HCT116 (cell line): ENCODE results near the gene FCRLB. TPM values are rescaled to one million over a fixed set of nuclear protein-coding genes. Genes with fewer than 3 reads are reported as not detected.
A peak's percentile ranks its signal among the peaks of the same experiment; 100 is the strongest.

Experiments used
- ATAC-seq: fragments of 200-7000 bp; cut with Tn5 transposase; 2 replicates; pipeline ENCODE4 v1.9.1; 2020; ENCODE audit warnings: mild to moderate bottlenecking, moderate library complexity
- BruUV-seq: library from RNA; stranded (reverse); fragments of 400-500 nt; replicated peaks from 2 replicates; lab custom pipeline; 2021; lab: Mats Ljungman, UMichigan
- CTCF ChIA-PET: fragments of 300-600 bp; sonication (Branson Sonifier 250); formaldehyde crosslinking; loops from one replicate; lab custom pipeline; 2021; ENCODE audit warnings: antibody characterized with exemption; lab: Charles Lee
- POLR2A ChIA-PET: fragments of 300-600, 350-600 bp; sonication (Branson Sonifier 250); formaldehyde crosslinking; loops from one replicate; lab custom pipeline; 2021; ENCODE audit warnings: antibody characterized with exemption; lab: Charles Lee
- RAD21 ChIA-PET, 2 experiments: fragments of 300-600 bp; sonication (Branson Sonifier 250); formaldehyde crosslinking; loops; one replicate each; lab custom pipeline; 2023; ENCODE audit warnings: low total read pairs in 2 of 2; ENCODE audit not compliant: uncharacterized antibody in 2 of 2, unreplicated experiment in 2 of 2, low non-redundant PET in 1 of 2; lab: Charles Lee
- DNase-seq: peaks from one replicate; pipeline ENCODE4 v3.0.0-alpha.2; 2010; ENCODE audit warnings: low read depth, low spot score
- H2AFZ ChIP-seq: fragments of 200-600 bp; shearing (Covaris generic), sonication (generic); 2 replicates; pipeline ENCODE4 v1.6.1; 2017; ENCODE audit warnings: low read depth, mixed run types, mixed read lengths, antibody characterized with exemption, low read length; ENCODE audit not compliant: poor library complexity, severe bottlenecking
- H3K27ac ChIP-seq: 2 replicates; pipeline ENCODE4 v1.5.1; 2012; ENCODE audit warnings: low read depth, low read length
- H3K27me3 ChIP-seq: fragments of 200-600 bp; sonication (generic); 2 replicates; pipeline ENCODE4 v1.6.1; 2016; ENCODE audit warnings: mixed run types, low read length, mixed read lengths; ENCODE audit not compliant: insufficient read depth
- H3K36me3 ChIP-seq, 2 experiments: fragments of 200-500 bp in 1 of 2; fragments of 200-600 bp in 1 of 2; sonication (Bioruptor generic) in 1 of 2; sonication (generic) in 1 of 2; 2 replicates each; pipeline versions ENCODE4 v1.5.1 to v1.6.1; 2014 to 2016; ENCODE audit warnings: low read length in 2 of 2, inconsistent platforms in 1 of 2, mixed read lengths in 1 of 2, mixed run types in 1 of 2; ENCODE audit not compliant: insufficient read depth in 2 of 2, control insufficient read depth in 1 of 2
- H3K4me1 ChIP-seq, 2 experiments: fragments of 200-600 bp in 1 of 2; sonication (generic) in 1 of 2; 2 replicates each; pipeline versions ENCODE4 v1.5.1 to v1.6.1; 2012 to 2017; ENCODE audit warnings: low read length in 2 of 2, inconsistent platforms in 1 of 2, mild to moderate bottlenecking in 1 of 2, mixed read lengths in 1 of 2, mixed run types in 1 of 2, moderate library complexity in 1 of 2; ENCODE audit not compliant: insufficient read depth in 2 of 2, control insufficient read depth in 1 of 2
- H3K4me2 ChIP-seq: fragments of 200-600 bp; sonication (generic); 2 replicates; pipeline ENCODE4 v1.6.1; 2017; ENCODE audit warnings: mixed run types, low read length, mixed read lengths
- H3K4me3 ChIP-seq, 2 experiments: fragments of 200-600 bp in 1 of 2; sonication (generic) in 1 of 2; replicated peaks in 1 of 2; 2 replicates each; pipeline ENCODE4 v1.5.1; 2011 to 2016; ENCODE audit warnings: low read length in 2 of 2, control low read depth in 1 of 2, low read depth in 1 of 2, mild to moderate bottlenecking in 1 of 2, mixed read lengths in 1 of 2, mixed run types in 1 of 2
- H3K79me2 ChIP-seq: fragments of 200-600 bp; sonication (generic); 2 replicates; pipeline ENCODE4 v1.6.1; 2017; ENCODE audit warnings: mild to moderate bottlenecking, mixed run types, low read length, moderate library complexity, mixed read lengths; ENCODE audit not compliant: insufficient read depth
- H3K9ac ChIP-seq: fragments of 200-600 bp; sonication (generic); 2 replicates; pipeline ENCODE4 v1.6.1; 2016; ENCODE audit warnings: low read length, mixed read lengths
- H3K9me2 ChIP-seq: fragments of 200-600 bp; sonication (generic), shearing (Covaris generic); 2 replicates; pipeline ENCODE4 v1.6.1; 2017; ENCODE audit warnings: mixed run types, mild to moderate bottlenecking, moderate library complexity; ENCODE audit not compliant: insufficient read depth
- H3K9me3 ChIP-seq, 2 experiments: fragments of 200-500 bp in 1 of 2; fragments of 200-600 bp in 1 of 2; sonication (Bioruptor generic) in 1 of 2; sonication (generic) in 1 of 2; 2 replicates each; pipeline ENCODE4 v1.6.1; 2014 to 2017; ENCODE audit warnings: low read length in 2 of 2, mixed read lengths in 2 of 2, inconsistent platforms in 1 of 2, low read depth in 1 of 2, mild to moderate bottlenecking in 1 of 2, mixed run types in 1 of 2, moderate library complexity in 1 of 2; ENCODE audit not compliant: control insufficient read depth in 1 of 2, insufficient read depth in 1 of 2
- H4K20me1 ChIP-seq: fragments of 200-600 bp; sonication (generic), shearing (Covaris generic); 2 replicates; pipeline ENCODE4 v1.6.1; 2017; ENCODE audit warnings: mixed run types, mild to moderate bottlenecking, moderate library complexity; ENCODE audit not compliant: insufficient read depth
- CTCF ChIP-seq, 3 experiments: fragments of 200-600 bp in 1 of 3; sonication (generic) in 1 of 3; IDR thresholded peaks in 2 of 3; conservative IDR thresholded peaks in 1 of 3; 2 replicates each; pipeline ENCODE4 v1.5.1; 2012 to 2017; ENCODE audit warnings: low read depth in 2 of 3, low read length in 2 of 3, antibody characterized with exemption in 1 of 3, borderline replicate concordance in 1 of 3, control low read depth in 1 of 3, mild to moderate bottlenecking in 1 of 3, mixed read lengths in 1 of 3, mixed run types in 1 of 3, moderate library complexity in 1 of 3; ENCODE audit not compliant: insufficient read depth in 1 of 3
- ELF1 ChIP-seq: IDR thresholded peaks from 2 replicates; pipeline ENCODE4 v1.6.1; 2012; ENCODE audit warnings: low read depth, borderline replicate concordance
- JUND ChIP-seq: IDR thresholded peaks from 2 replicates; pipeline ENCODE4 v1.6.1; 2012
- RAD21 ChIP-seq: IDR thresholded peaks from 2 replicates; pipeline ENCODE4 v1.6.1; 2012; ENCODE audit warnings: low read depth, mild to moderate bottlenecking
- SP1 ChIP-seq: IDR thresholded peaks from 2 replicates; pipeline ENCODE4 v1.6.1; 2012; ENCODE audit warnings: low read depth
- intact Hi-C: fragments of 100-400 bp; cut with micrococcal nuclease; formaldehyde crosslinking; loops from 2 replicates; pipeline ENCODE4 v1.10.0; 2022
- total RNA-seq: library from RNA; stranded (reverse); gene quantifications from one replicate; pipeline ENCODE4 v1.2.1, GENCODE V29; 2021; ENCODE audit not compliant: unreplicated experiment
- TF ChIP-seq, protein P1 (sequence below): IDR thresholded peaks from 2 replicates; pipeline ENCODE4 v1.6.1; 2012

The FCRLB gene
- total RNA-seq, 1 experiment from 2014 or later, result 1.0 TPM

DNA sequence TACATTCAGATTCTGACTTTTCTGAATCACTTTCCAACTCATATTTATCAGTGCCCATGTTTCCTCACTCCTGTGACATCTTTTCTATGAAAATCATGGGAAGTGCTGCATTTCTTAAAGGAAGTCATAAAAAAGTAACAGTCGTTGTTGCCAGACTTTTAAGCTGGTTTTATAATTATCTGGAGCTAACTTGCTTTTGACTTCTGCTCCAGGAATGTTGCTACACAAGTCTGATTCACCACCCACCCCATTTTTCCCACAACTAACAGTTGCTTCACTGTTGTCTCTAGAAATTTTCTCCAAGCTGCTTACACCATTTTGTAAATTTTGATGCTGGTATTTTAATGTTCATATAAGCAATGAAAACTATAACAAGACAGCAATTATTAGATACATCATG lies 12.2 kb downstream of the FCRLB start (continued):
- TF ChIP-seq, protein P1, sequence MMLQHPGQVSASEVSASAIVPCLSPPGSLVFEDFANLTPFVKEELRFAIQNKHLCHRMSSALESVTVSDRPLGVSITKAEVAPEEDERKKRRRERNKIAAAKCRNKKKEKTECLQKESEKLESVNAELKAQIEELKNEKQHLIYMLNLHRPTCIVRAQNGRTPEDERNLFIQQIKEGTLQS, result no peak
- no peak for TF ChIP-seq CTCF (IDR thresholded peaks at IDR 0.05 in 2 of 3, conservative IDR thresholded peaks at IDR 0.05 in 1 of 3; ENCODE audit: borderline replicate concordance in 1 of 3, insufficient read depth in 1 of 3, low read depth in 2 of 3, low read length in 2 of 3)
- TF ChIP-seq, all 23 proteins: peak for 8

DNA sequence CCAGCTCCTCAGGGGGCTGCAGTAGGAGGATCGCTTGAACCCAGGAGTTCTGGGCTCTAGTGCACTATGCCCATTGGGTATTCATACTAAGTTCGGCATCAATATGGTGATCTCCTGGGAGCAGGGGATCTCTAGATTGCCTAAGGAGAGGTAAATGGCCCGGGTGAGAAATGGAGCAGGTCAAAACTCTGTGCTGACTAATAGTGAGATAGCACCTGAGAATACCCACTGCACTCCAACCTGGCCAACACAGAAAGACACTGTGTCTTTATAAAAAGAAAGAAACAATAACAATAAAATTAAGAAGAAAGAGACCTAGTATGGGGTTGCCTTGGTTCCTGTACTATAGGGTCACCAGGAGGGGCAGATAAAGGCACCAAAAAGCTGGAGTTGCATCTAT lies 14.5 kb downstream of the FCRLB start:
- DNase-seq (no peak), ATAC-seq (no peak)
- Histone ChIP-seq H2AFZ (no peak overlapping the region), H3K4me2 (peak overlapping the region; percentile 53)
- TF ChIP-seq ELF1 (no peak), RAD21 (no peak), JUND (no peak), SP1 (no peak)
- TF ChIP-seq, all 23 proteins: peak for 0
- RAD21 ChIA-PET, result no interaction called here
- H3K9ac ChIP-seq, result no peak overlapping the region
- H3K36me3 ChIP-seq, result no peaks in the 10 kb centered on the region
- no peaks in the 10 kb centered on the region for H3K27me3 ChIP-seq
- no peak overlapping the region for H3K27ac ChIP-seq
- H3K9me2 ChIP-seq, result no peaks in the 10 kb centered on the region
- H4K20me1 ChIP-seq, result no peaks in the 10 kb centered on the region
- H3K4me3 ChIP-seq, result no peak overlapping the region
- intact Hi-C loops, result loop anchor here (5.0 kb wide), 3 partner anchors 89 to 194 kb away; no protein-coding TSS in a partner anchor
- CTCF ChIA-PET, result interaction anchor here (1.0 to 3.7 kb wide), 4 partner anchors 10 to 301 kb away, joined by 3 to 16 read pairs (median 4); partner anchors contain the start of gene DUSP12
- peaks cover 7 to 50% of the 10 kb centered on the region in 2 experiments; a peak in 3 of 4 replicates for H3K4me1 ChIP-seq
- POLR2A ChIA-PET, result interaction anchor here (1.7 kb wide), 1 partner anchor 9 kb away, joined by 7 read pairs; no protein-coding TSS in a partner anchor
- no peaks in the 10 kb centered on the region for H3K9me3 ChIP-seq
- no peaks in the 10 kb centered on the region for H3K79me2 ChIP-seq
- no TSS peak for BruUV-seq
